Ovary (tissue), 9 donors: ENCODE data around the gene RPS6KA4. TPM values are rescaled to one million over a fixed set of nuclear protein-coding genes. Genes with fewer than 3 reads are reported as not detected.
"Not testable (repeated sequence)": the region's sequence is repeated elsewhere in the genome, so short reads cannot be mapped to it uniquely, and the experiment has no call there.

Experiments used
- DNase-seq, 5 donors: peaks; one replicate each; pipeline ENCODE4 v3.0.0-alpha.2; 2019 to 2020
- H3K27ac ChIP-seq, 2 donors: fragments of 200-600 bp; one replicate each; pipeline versions ENCODE4 v1.5.1 to v1.8.0; 2019 to 2022
- H3K27me3 ChIP-seq: fragments of 200-600 bp; one replicate; pipeline ENCODE4 v1.8.0; 2022
- H3K36me3 ChIP-seq: fragments of 200-600 bp; sonication (generic); one replicate; pipeline ENCODE4 v1.5.1; 2019
- H3K4me1 ChIP-seq: one replicate; pipeline ENCODE4 v1.8.1; 2013; ENCODE audit warnings: mild to moderate bottlenecking, moderate library complexity; ENCODE audit not compliant: insufficient read depth
- H3K4me3 ChIP-seq: fragments of 200-600 bp; sonication (generic); one replicate; pipeline ENCODE4 v1.5.1; 2017
- H3K9me3 ChIP-seq, 2 donors: fragments of 200-600 bp in 1 of 2; sonication (generic) in 1 of 2; one replicate each; pipeline versions ENCODE4 v1.5.1 to v1.8.1; 2013 to 2019; ENCODE audit warnings: mild to moderate bottlenecking in 1 of 2, moderate library complexity in 1 of 2
- CTCF ChIP-seq, 3 donors: fragments of 450-650 bp in 2 of 3; fragments of 200-600 bp in 1 of 3; IDR thresholded peaks; one replicate each; pipeline versions ENCODE4 v1.5.1 to v1.8.0; 2016 to 2022; ENCODE audit warnings: antibody characterized with exemption in 3 of 3, mild to moderate bottlenecking in 1 of 3
- EP300 ChIP-seq: sonication (generic); formaldehyde crosslinking; IDR thresholded peaks from one replicate; pipeline ENCODE4 v1.6.1; 2017; ENCODE audit warnings: antibody characterized with exemption
- POLR2A ChIP-seq: fragments of 450-650 bp; IDR thresholded peaks from one replicate; pipeline ENCODE4 v1.6.1; 2017; ENCODE audit warnings: antibody characterized with exemption, mild to moderate bottlenecking, moderate library complexity
- WGBS, 3 donors: extraction: QIAGEN DNeasy Blood & Tissue Kit in 1 of 3; methylation state at CpG; one replicate each; pipeline versions ENCODE4 v1.1.5 to v1.1.7; 2013 to 2017; 5-methylcytosine and 5-hydroxymethylcytosine counted together
- intact Hi-C, 4 donors: fragments of 100-400 bp; cut with DNase I; formaldehyde crosslinking; loops; one replicate each; pipeline versions ENCODE4 v1.11.0 to v1.15.1; 2022 to 2023
- polyA plus RNA-seq, 2 donors: library from polyadenylated mRNA; stranded (reverse); fragments of 200-250 nt in 1 of 2; fragments of 350-450 nt in 1 of 2; fragmentation: Illumina TruSeq in 1 of 2; extraction: RNeasy Lipid Tissue Mini Kit (QIAGEN cat#74804) in 1 of 2; gene quantifications; one replicate each; pipeline ENCODE4 v1.2.3, GENCODE V29; 2013 to 2014
- total RNA-seq, 7 donors: library from RNA; depleted of rRNA in 2 of 7; stranded (reverse); fragments of >200 nt in 2 of 7; fragmentation: NEBNext Ultra II Directional in 3 of 7; extraction: Animal tissue kit (Norgen Biotek cat#: 25700) in 3 of 7; gene quantifications; one replicate each; pipeline versions ENCODE4 v1.1.0 to v1.2.4, GENCODE V29; 2016 to 2023
- donor health status: DM: no; HTN: no; CAD: no; lungs with moderate emphysema.
- donor health status: DM: no; HTN: no; CAD: no.
- donor health status: Bipolar disorder and iron deficiency.
- donor health status: DM: yes; HTN: yes; CAD: no.
- donor health status: DM: no; HTN: no; CAD: no.
- donor health status: DM: yes; HTN: yes; CAD: no.

Gene RPS6KA4
- total and polyA plus RNA-seq, 9 donors, result 4.0 to 31.4 (median 14.9) TPM

DNA sequence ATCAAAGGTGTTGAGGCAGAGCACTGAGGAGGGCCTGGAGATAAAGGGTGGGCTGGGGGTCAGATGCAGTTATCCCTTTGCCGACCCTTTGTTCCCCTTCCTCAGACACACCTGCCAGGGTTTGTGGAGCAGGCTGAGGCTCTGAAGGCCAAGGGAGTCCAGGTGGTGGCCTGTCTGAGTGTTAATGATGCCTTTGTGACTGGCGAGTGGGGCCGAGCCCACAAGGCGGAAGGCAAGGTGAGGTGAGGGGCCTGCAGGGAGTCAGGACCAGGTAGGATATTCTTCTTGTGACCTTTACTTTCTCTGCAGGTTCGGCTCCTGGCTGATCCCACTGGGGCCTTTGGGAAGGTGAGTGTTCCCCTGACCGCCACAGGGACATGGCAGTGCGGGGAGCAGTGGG, 38.4 kb upstream of the RPS6KA4 start:
- H3K27ac ChIP-seq, result no peak overlapping the region
- DNase-seq, result peak in 1 of 5 donors; percentile 32
- TF ChIP-seq CTCF (IDR thresholded peaks at IDR 0.05) (no peak), POLR2A (no peak), EP300 (no peak)
- H3K27me3 ChIP-seq, result no peaks in the 10 kb centered on the region
- WGBS, 3 donors, result 90 to 93% (median 90%) methylated on average over 7 of the region's 7 CpGs
- H3K4me1 ChIP-seq, result peaks cover 9% of the 10 kb centered on the region
- no peaks in the 10 kb centered on the region for H3K36me3 ChIP-seq
- H3K9me3 ChIP-seq, result no peaks in the 10 kb centered on the region
- H3K4me3 ChIP-seq, result no peak overlapping the region
- intact Hi-C loops, result no loop called here

- TF ChIP-seq EP300 (no peak), CTCF (IDR thresholded peaks at IDR 0.05) (no peak), POLR2A (no peak)
- Histone ChIP-seq H3K36me3 (no peaks in the 10 kb centered on the region), H3K4me3 (no peak overlapping the region), H3K4me1 (peaks cover 9% of the 10 kb centered on the region), H3K9me3 (no peaks in the 10 kb centered on the region), H3K27me3 (no peaks in the 10 kb centered on the region), H3K27ac (no peak overlapping the region)
- DNase-seq, result no peak
- WGBS, 3 donors, result 60 to 68% (median 65%) methylated on average over 5 of the region's 5 CpGs
- intact Hi-C loops, result no loop called here
Observed at GRCh38 chr11:64321026-64321425, 37.9 kb upstream of the RPS6KA4 start.

GRCh38 chr11:64321533-64321932, 37.4 kb upstream of the RPS6KA4 start:
- H3K4me3 ChIP-seq, result no peak overlapping the region
- no peaks in the 10 kb centered on the region for H3K9me3 ChIP-seq
- WGBS, 3 donors, result 87 to 91% (median 91%) methylated on average over 5 of the region's 5 CpGs
- H3K36me3 ChIP-seq, result no peaks in the 10 kb centered on the region
- no peak overlapping the region for H3K27ac ChIP-seq
- H3K4me1 ChIP-seq, result peaks cover 9% of the 10 kb centered on the region
- peak in 1 of 5 donors; percentile 30 for DNase-seq
- no peaks in the 10 kb centered on the region for H3K27me3 ChIP-seq
- intact Hi-C loops, result no loop called here
- TF ChIP-seq POLR2A, result no peak
- no peak for TF ChIP-seq EP300
- no peak for TF ChIP-seq CTCF (IDR thresholded peaks at IDR 0.05)

GRCh38 chr11:64322925-64323260, 36.1 kb upstream of the RPS6KA4 start:
- no peaks in the 10 kb centered on the region for H3K9me3 ChIP-seq
- no peak for TF ChIP-seq EP300
- TF ChIP-seq CTCF (IDR thresholded peaks at IDR 0.05), result no peak
- TF ChIP-seq POLR2A, result no peak
- no peak overlapping the region for H3K4me3 ChIP-seq
- H3K27ac ChIP-seq, result no peak overlapping the region
- H3K4me1 ChIP-seq, result peaks cover 7% of the 10 kb centered on the region
- 73 to 81% (median 74%) methylated on average over 7 of the region's 7 CpGs for WGBS, 3 donors
- DNase-seq, result peak in 1 of 5 donors; percentile 35
- no peaks in the 10 kb centered on the region for H3K36me3 ChIP-seq
- intact Hi-C loops, result no loop called here
- no peaks in the 10 kb centered on the region for H3K27me3 ChIP-seq

- TF ChIP-seq POLR2A (no peak), EP300 (no peak), CTCF (IDR thresholded peaks at IDR 0.05) (no peak)
- intact Hi-C loops, result no loop called here
- WGBS, 3 donors, result 51 to 64% (median 54%) methylated on average over 5 of the region's 5 CpGs
- H3K36me3 ChIP-seq, result no peaks in the 10 kb centered on the region
- no peak overlapping the region for H3K27ac ChIP-seq
- H3K4me1 ChIP-seq, result peaks cover 7% of the 10 kb centered on the region
- peak in 1 of 5 donors; percentile 31 for DNase-seq
- no peak overlapping the region for H3K4me3 ChIP-seq
- H3K9me3 ChIP-seq, result no peaks in the 10 kb centered on the region
- no peaks in the 10 kb centered on the region for H3K27me3 ChIP-seq
Observed at GRCh38 chr11:64323373-64323772, 35.6 kb upstream of the RPS6KA4 start.

- DNase-seq, intact Hi-C loops, H3K4me3 ChIP-seq, H3K4me1 ChIP-seq, H3K9me3 ChIP-seq, H3K27ac ChIP-seq, H3K27me3 ChIP-seq, H3K36me3 ChIP-seq: not testable (repeated sequence)
- WGBS, 3 donors, result 69 to 88% (median 73%) methylated on average over 4 of the region's 4 CpGs
Observed at GRCh38 chr11:64323984-64324383, 35.0 kb upstream of the RPS6KA4 start.
